Activated effector memory CD4-positive, alpha-beta T cell treated with anti-CD3 and anti-CD28 coated beads, Interleukin-2, amount 50 U/mL, for 16 hours (primary cell): ENCODE measurements around the gene ACTL10.

ENCODE experiments used
- DNase-seq: peaks from one replicate; pipeline ENCODE4 v3.0.0-alpha.2; 2020

Gene ACTL10

DNA sequence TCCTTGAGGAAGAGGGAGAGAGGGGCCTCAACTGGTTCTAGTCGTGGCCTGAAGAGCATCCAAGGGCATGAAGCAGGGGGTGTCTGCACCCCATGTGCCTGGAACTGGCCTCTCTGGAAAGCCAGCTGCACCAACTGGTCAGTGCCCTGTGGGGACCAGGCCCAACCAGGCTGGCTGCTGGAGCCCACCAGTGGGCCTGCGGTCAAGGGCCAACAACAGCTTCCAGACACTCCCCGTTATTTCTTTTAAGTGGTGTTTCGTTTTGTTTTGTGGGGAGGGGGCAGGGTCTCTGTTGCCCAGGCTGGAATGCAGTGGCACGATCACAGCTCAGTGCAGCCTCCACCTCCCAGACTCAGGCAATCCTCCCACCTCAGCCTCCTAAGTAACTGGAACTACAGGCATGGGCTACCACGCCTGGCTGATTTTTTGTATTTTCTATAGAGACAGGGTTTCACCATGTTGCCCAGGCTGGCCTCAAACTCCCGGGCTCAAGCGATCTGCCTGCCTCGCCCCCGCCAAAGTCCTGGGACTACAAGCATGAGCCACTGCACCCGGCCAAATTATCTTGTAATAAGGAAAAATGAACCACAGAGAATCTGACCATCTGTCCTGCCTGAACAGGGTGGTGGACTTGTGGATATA is 16.5 kb upstream of the ACTL10 start:
- no peak for DNase-seq

DNA sequence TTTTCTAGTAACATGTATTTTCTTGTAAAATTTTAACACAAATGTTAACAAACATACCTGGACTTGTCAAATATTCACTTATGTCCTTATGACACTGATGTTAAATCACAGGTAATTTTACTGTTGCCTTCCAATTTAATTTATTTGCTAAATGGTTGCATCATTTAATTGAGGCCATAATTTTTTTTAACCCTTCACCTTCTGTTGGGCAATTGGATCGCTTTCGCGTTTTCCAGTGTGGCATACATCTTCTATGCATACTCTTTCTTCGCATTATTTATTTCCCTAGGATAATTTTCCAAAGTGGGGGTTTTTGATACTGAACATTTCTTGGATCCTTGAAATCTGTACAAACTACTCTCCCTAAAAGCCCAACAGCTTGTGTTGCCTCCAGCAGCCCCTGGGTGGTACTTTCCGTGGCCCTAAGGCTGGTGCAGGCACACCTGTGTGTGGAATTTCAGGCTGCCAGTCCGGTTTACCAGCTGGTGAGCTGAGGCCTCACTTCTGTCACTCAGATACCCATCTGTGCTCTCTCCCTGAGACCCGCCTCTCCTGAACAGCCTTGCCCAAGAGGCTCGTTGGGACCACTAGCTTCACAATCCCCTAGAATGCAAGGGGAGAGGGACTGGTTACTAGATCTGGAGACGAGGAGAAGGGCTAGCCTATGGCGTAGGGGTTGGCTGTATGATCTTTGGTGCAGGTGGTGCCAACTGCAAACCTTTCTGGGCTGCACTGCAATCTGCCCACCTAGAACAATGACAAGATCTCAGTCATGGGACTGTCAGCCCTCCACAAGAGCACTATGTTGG is 15.8 kb upstream of the ACTL10 start:
- no peak for DNase-seq

DNA sequence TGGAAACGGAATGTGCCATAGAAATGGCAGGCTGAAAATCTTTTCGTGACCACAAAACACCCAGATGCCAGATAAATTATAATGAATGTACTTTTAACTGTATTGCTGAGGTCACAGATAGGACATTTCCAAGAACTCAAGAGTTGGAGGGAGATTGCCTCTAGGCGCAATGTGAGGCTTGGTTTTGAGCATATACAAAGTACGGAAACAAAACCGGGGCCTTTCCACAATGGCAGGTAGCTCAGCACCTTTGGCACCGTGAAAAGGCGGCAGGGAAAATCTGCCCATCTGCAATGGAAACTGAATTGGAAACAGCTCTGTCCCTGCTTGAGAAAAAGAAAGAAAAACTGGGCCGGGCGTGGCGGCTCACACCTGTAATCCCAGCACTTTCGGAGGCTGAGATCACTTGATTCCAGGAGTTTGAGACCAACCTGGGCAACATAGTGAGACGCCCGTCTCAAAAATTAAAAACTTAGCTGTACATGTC is 15.1 kb upstream of the ACTL10 start:
- no peak for DNase-seq

DNA sequence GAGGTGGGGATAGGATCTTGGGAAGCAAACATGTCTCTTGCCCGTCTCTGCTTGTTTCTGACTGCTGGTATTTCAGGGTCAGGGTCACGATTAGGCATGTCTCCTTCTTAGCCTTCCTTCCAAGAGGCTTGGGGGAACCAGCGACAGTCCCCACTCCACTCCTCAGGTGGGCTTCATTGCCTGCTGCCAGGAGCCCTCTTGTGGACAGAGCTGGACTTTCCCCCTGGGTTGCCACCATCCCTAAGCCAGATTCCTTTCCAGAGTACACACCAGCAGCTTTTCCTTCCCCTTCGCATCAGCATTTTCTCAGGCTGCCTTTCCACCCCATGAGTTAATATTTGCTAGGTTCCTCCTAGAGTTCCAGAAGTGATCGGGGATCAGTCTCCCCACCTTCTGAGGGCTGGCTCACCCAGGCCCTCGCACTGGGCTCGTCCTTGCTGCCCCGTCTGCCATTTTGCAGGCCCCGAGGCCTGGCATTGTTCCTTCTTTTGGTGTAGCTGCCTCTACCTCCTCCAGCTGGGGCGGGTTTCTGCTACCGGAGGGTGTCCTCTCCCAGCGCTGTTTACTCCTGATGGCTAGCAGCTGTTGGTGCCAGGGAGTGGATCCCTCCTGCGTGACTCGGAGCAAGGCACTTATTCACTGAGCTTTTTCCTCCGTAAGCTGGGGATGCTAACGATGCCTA is 13.4 kb upstream of the ACTL10 start:
- no peak for DNase-seq

DNA sequence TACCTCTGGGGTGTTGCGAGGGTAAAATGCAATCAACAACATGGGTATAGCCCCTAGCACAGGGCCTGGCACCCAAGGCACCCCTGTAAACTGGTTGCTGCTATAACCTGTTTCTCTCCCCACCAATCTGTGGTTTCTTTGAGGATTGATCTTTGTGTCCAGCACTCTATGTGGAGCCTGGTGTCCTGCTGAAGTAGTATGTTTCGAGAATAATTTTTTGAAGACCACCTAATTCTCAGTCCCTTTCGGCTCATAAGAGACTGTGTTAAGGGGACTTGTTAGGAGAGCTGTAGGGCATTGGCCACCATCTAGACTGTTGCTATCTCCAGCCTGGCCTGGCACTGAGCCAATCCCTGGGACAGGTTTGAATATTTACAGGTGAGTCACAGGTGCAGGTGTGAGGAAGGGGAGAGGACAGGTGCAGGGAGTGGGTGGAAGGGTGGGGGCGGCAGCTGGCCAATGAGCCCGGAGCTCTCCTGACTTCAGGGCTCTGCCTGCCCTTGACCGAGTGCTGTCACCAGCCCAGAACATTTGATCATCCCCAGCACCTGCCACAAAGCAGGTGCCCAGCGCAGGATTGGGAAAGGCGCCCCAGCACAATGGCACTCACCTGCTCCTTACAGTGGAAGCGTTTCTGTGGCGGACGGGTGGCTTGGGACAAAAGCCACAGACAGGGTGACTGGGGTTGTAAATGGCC is 12.7 kb upstream of the ACTL10 start:
- no peak for DNase-seq

DNA sequence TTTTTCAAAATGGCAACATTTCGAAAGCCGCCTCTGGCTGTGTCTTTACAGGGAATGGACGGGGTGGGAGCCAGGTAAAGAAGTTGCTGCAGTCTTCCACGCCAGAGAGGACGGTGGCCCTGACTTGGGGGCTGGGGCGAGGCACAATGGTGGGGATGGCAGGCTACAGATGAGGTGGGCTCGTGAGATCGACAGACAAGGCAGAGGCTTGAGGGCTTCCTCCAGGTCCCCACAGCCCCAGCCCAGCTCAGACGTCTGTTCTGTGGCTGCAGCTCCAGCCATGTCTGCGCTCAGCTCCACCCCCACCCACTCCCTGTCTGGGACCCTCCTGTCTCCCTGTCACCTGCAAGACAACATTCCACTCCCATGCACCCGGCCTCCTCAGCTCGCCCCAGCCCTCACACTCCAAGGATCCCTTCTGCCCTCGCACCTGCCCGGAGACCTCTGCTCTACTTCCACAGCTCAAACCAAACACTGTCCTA is 12.0 kb upstream of the ACTL10 start:
- DNase-seq, result no peak

GRCh38 chr20:33655164-33655563 is 11.6 kb upstream of the ACTL10 start:
- no peak for DNase-seq

DNA sequence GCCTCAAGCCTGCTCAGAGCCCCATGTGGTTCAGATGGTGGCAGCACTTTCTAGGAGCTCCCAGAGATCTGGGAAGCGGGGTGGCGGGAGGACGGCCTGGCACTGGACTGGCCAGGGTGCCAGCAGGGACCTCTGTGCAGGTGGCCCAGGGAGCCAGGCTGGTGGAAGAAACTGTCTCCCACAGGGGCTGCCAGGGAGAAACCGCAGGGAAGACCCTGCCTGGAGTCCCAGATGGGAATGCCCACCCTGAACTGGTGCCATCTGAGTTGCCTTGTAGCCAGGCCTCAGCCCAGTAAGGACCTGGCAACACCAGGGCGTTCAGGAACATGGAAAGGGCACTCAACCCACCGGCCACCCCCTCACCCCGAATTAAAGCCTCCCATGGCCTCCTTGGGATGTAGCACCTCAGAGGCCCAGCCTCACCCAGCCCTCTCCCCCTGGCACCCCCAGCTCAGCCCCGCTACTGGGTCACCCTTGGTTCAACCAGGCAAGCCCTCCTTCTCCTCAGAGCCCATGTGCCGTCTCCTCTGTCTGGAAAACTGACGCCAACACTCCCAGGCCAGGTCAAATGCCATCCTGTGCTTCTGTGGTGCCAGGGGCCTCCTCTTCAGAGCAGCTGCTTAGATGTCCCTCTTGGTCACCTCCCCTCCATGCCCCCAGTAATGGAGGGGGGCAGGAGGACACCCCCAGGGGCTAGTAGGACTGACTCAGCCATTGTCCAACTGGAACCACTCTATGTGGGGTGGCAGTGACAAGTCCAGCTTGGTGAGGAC is 10.5 kb upstream of the ACTL10 start:
- DNase-seq, result no peak

DNA sequence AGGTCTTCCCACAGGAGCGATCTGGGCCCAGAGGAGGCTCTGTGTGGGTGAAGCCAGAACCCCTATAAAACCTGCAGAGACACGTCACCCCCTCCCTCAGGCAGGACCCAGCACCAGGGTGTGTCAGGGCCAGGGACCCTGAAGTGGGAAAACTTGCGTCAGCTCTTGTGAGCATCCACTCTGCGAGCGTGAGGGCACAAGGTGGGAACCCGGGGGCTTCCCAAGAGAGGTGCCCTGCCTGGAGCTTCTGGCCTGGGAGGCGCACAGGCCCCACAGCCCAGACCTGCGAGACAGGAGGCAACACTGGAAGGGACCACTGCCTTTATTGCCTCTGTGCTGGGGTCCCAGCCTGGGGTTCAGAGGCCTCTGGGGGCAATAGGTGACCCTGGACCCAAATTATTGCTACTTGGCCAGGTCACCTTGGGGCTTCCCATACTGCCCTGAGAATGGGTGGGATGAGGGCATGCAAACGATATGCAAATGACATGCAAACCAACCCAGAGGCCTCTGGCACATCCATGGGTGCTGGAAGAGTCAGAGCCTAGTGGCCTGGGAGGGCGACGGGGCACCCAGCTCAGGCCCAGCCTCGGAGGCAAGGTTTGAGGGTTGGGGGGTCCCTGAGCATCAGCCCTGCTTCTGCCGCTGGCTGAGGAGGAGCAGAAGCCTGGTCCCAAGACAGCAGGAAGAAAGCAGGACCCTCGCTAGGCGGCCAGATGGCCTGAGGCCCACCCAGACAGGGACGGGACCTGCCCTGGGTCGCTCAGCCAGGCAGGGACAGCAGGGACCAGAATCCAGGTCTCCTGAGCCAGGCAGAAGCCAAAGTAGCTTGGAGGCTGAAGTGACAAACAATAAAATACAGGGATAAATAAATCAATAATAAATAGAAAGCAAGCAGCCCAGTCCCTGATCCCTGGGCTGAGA is 9.7 kb upstream of the ACTL10 start:
- DNase-seq, result no peak

DNA sequence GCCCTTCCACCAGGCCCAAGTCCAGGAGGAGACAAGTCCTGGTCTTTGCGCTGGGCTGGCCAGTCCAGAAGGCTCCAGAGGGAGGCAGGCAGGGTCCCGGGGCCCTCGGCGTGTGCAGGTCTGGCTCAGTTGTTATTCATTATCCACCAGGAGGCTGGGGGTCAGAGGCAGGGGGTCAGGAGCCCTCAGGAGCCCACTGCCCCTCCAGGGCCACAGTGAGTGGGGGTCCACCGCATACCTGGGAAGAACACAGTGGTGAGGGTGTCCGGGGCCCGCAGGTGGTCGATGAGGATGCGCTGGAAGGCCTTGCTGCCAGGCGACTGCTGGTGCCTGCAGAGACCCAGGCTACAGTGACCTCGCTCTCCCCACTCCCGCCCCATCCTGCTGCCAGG is 9.0 kb upstream of the ACTL10 start:
- no peak for DNase-seq

GRCh38 chr20:33658510-33658909 is 8.2 kb upstream of the ACTL10 start:
- DNase-seq, result no peak

DNA sequence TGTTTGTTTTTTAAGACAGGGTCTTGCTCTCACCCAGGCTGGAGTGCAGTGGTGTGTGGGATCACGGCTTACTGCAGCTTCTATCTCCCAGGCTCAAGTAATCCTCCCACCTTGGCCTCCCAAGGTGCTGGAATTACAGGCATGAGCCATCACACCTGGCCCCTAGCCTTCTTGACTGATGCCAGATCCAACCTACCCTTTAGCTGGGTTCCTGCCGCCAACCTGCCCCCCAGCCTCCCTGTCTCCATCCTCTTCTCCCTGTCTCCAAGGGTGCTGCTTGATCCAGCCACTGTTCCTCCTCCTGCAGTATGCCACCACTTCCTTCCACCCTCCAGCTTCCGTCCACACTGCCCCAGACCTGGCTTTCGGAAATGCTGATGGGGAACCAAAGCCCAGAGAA is 7.8 kb upstream of the ACTL10 start:
- no peak for DNase-seq

GRCh38 chr20:33659341-33660034 is 7.3 kb upstream of the ACTL10 start:
- no peak for DNase-seq

GRCh38 chr20:33660035-33660684 is 6.6 kb upstream of the ACTL10 start:
- no peak for DNase-seq

DNA sequence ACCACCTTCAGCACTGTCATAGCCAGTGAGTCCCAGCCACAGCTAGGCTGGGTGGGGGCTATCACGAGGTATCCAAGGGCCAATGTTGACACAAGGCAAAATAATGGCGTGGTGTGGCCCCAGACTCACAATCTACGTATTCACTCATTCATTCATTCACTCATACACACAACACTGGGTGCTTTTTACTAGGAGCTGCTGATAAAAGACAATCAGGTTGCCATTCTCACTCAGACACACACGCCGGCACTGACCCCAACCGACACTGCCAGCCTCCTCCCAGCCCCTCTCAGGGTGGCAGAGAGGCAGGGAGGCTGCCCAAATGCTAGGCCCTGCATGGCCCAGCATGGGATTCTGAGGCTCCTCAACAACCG is 6.1 kb upstream of the ACTL10 start:
- DNase-seq, result no peak

DNA sequence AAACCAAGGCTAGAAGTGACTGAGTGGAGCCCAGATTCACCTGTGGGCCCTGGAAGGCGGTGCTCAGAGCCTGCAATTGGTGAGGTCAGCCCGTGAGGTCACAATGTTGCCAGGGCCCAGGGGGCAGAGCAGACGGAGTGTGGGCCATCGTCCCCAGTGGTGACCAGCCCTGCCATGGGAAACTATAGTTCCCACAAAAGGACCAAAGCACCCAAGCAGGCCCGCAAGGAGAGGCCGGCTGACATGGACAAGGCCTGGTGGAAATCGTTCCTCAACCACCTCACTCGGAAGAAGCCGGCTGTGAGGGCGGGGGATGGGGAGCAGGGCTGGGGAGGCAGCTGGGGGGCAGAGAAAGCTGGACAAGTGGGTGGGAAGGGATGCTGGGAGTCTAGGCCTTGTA is 4.6 kb upstream of the ACTL10 start, which contains the start of gene C20orf144:
Gene C20orf144, plus strand, starts transcription at position 156 of the 400 bp plus-strand sequence. Its CDS starts 19 bp downstream, at position 175.
- DNase-seq, result no peak

DNA sequence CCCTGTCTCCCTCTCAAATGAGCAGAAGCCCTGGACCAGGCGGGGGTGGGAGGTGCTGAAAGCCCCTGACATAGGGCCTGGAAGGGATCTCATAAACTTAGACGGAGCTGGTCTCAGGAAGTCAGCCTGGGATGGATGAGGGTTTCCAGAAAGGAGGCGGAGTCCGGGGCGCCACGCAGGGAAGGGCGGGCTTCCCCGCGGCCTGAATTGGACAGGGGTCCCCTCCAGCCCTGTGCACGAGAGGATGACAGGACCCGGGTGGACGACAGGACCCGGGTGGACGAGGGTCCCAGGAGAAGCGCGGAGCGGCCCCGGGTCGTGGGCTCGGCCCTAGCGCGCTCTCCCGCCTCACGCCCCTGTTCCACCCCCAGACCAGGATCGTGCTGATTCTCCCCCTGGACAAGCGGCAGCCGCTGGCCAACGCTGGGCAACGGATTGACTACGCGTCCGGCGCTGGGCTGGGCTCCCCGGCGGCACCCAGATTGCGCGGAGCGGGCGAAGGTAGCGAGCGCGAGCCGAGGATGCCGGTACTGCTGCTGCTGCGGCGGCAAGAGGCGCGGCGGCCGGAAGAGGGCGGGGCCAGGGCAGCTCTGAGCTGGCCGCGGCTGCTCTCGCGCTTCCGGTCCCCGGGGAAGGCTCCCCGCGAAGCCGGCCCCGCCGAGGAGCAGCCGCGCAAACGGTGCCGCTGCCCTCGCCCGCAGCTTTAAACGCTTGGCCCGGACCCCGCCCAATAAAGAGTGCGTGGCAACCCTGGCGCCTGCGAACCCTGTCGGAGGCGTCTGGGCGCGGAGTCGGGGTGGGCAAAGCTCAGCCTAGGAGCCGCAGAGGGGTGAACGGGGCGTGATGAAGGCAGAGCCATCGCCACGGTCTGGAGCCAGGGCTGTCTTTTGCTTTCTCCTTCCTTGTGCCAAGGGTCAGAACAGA is 3.3 kb upstream of the ACTL10 start:
- DNase-seq, result peak; percentile 94

DNA sequence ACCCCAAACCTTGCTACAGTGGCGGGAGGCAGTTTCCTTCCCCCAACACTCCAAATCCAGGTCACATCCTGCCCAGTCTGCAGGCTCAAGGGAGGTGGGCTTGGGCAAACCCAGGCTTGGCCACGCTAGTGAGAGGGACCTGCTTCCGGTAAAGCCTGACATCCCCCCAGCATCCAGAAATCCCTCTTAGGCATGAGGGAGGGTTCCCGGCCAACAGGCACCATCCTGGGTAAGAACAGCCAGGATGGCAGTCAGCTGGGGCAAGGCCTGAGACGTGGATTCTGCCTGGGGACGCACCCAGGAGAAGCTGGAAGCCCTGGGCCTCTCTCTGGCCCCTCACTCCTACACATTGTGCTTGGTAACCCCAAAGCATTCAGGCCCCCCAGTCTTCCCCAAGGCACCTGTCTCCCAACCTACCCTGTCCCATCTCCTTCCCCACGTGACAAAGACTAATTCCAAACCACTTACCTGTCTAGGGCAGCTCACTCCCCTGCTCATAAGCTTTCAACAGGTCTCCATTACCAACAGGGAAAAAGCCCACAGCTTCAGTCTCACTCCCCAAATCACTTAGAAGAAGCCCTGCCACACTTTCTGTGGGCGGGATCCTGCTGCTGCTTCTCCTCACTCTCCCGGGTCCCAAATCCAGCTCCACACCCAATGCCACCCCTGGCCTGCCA is 2.5 kb upstream of the ACTL10 start:
- no peak for DNase-seq
